Liver (tissue), 9 donors: ENCODE data around the gene ACYP2. TPM values are rescaled to one million over a fixed set of nuclear protein-coding genes. Genes with fewer than 3 reads are reported as not detected.

Experiments
- DNase-seq: peaks from one replicate; pipeline ENCODE4 v3.0.0-alpha.2; 2017; ENCODE audit warnings: low spot score
- H3K27ac ChIP-seq, 2 donors: one replicate each; pipeline ENCODE4 v1.7.0; 2013; ENCODE audit warnings: inconsistent platforms in 2 of 2, low read length in 2 of 2, control low read depth in 1 of 2, low read depth in 1 of 2, mild to moderate bottlenecking in 1 of 2
- H3K27me3 ChIP-seq, 4 donors: one replicate each; pipeline versions ENCODE4 v1.6.1 to v1.7.0; 2013; ENCODE audit warnings: low read length in 3 of 4, inconsistent platforms in 1 of 4, mild to moderate bottlenecking in 1 of 4, moderate library complexity in 1 of 4; ENCODE audit not compliant: control insufficient read depth in 4 of 4, insufficient read depth in 4 of 4
- H3K36me3 ChIP-seq, 4 donors: one replicate each; pipeline versions ENCODE4 v1.6.1 to v1.7.0; 2013; ENCODE audit warnings: low read length in 3 of 4, mild to moderate bottlenecking in 3 of 4, low read depth in 1 of 4, moderate library complexity in 1 of 4; ENCODE audit not compliant: control insufficient read depth in 4 of 4, insufficient read depth in 3 of 4
- H3K4me1 ChIP-seq, 4 donors: one replicate each; pipeline versions ENCODE4 v1.6.1 to v1.7.0; 2013; ENCODE audit warnings: low read length in 3 of 4, mild to moderate bottlenecking in 3 of 4, moderate library complexity in 1 of 4; ENCODE audit not compliant: control insufficient read depth in 4 of 4, insufficient read depth in 4 of 4
- H3K4me3 ChIP-seq, 3 donors: one replicate each; pipeline versions ENCODE4 v1.6.1 to v1.7.0; 2013; ENCODE audit warnings: low read length in 3 of 3, control low read depth in 1 of 3, low read depth in 1 of 3, mild to moderate bottlenecking in 1 of 3
- H3K9ac ChIP-seq, 2 donors: one replicate each; pipeline ENCODE4 v1.7.0; 2013; ENCODE audit warnings: low read length in 2 of 2, mild to moderate bottlenecking in 2 of 2, moderate library complexity in 2 of 2, control low read depth in 1 of 2, low read depth in 1 of 2
- H3K9me3 ChIP-seq, 4 donors: one replicate each; pipeline versions ENCODE4 v1.6.1 to v1.7.0; 2013; ENCODE audit warnings: low read length in 3 of 4; ENCODE audit not compliant: control insufficient read depth in 4 of 4
- ATF3 ChIP-seq: IDR thresholded peaks from 2 replicates; pipeline ENCODE4 v1.6.1; 2016; ENCODE audit warnings: antibody characterized with exemption
- CTCF ChIP-seq: fragments of 150-350 bp; IDR thresholded peaks from 2 replicates; pipeline ENCODE4 v1.5.1; 2017; ENCODE audit warnings: improper control_type of control experiment, low read depth, low read length; ENCODE audit not compliant: missing input control
- EGR1 ChIP-seq, 2 donors: IDR thresholded peaks; 2 replicates each; pipeline ENCODE4 v1.6.1; 2016 to 2018; ENCODE audit warnings: antibody characterized with exemption in 2 of 2, low read depth in 2 of 2
- FOXA1 ChIP-seq: IDR thresholded peaks from 2 replicates; pipeline ENCODE4 v1.6.1; 2016; ENCODE audit warnings: antibody characterized with exemption
- FOXA2 ChIP-seq: IDR thresholded peaks from 2 replicates; pipeline ENCODE4 v1.6.1; 2016; ENCODE audit warnings: antibody characterized with exemption
- GABPA ChIP-seq, 2 donors: IDR thresholded peaks in 1 of 2; conservative IDR thresholded peaks in 1 of 2; 2 replicates each; pipeline ENCODE4 v1.6.1; 2016; ENCODE audit warnings: antibody characterized with exemption in 2 of 2, mild to moderate bottlenecking in 1 of 2, moderate library complexity in 1 of 2
- HNF4A ChIP-seq, 2 donors: conservative IDR thresholded peaks; 2 replicates each; pipeline ENCODE4 v1.6.1; 2016; ENCODE audit warnings: antibody characterized with exemption in 2 of 2, mild to moderate bottlenecking in 2 of 2
- HNF4G ChIP-seq: IDR thresholded peaks from 2 replicates; pipeline ENCODE4 v1.6.1; 2016; ENCODE audit warnings: antibody characterized with exemption
- JUND ChIP-seq, 2 donors: IDR thresholded peaks; 2 replicates each; pipeline ENCODE4 v1.6.1; 2016; ENCODE audit warnings: antibody characterized with exemption in 2 of 2
- MAX ChIP-seq: IDR thresholded peaks from 2 replicates; pipeline ENCODE4 v1.6.1; 2016; ENCODE audit warnings: antibody characterized with exemption
- NR2F2 ChIP-seq: IDR thresholded peaks from 2 replicates; pipeline ENCODE4 v1.6.1; 2016; ENCODE audit warnings: antibody characterized with exemption
- RAD21 ChIP-seq, 2 donors: IDR thresholded peaks; 2 replicates each; pipeline ENCODE4 v1.6.1; 2016; ENCODE audit warnings: antibody characterized with exemption in 2 of 2, mild to moderate bottlenecking in 2 of 2
- REST ChIP-seq: IDR thresholded peaks from 2 replicates; pipeline ENCODE4 v1.6.1; 2016; ENCODE audit warnings: antibody characterized with exemption, mild to moderate bottlenecking
- RXRA ChIP-seq, 2 donors: IDR thresholded peaks; 2 replicates each; pipeline ENCODE4 v1.6.1; 2017 to 2018; ENCODE audit warnings: antibody characterized with exemption in 2 of 2, mild to moderate bottlenecking in 1 of 2
- SP1 ChIP-seq: IDR thresholded peaks from 2 replicates; pipeline ENCODE4 v1.6.1; 2018; ENCODE audit warnings: antibody characterized with exemption, mild to moderate bottlenecking
- YY1 ChIP-seq: IDR thresholded peaks from 2 replicates; pipeline ENCODE4 v1.6.1; 2016; ENCODE audit warnings: antibody characterized with exemption, mild to moderate bottlenecking
- ZBTB33 ChIP-seq: IDR thresholded peaks from 2 replicates; pipeline ENCODE4 v1.6.1; 2016; ENCODE audit warnings: antibody characterized with exemption
- WGBS: extraction: QIAGEN DNeasy Blood & Tissue Kit; methylation state at CpG from one replicate; pipeline ENCODE4 v1.1.7; 2013; 5-methylcytosine and 5-hydroxymethylcytosine counted together
- polyA plus RNA-seq, 2 donors: library from polyadenylated mRNA; stranded (reverse) in 1 of 2; unstranded in 1 of 2; fragments of 200-250 nt in 1 of 2; fragments of >200 nt in 1 of 2; fragmentation: Nextera tagmentation in 1 of 2; extraction: Ambion mirVana in 1 of 2; gene quantifications; one replicate each; pipeline versions ENCODE4 v1.2.1 to v1.2.3, GENCODE V29; 2013 to 2015
- total RNA-seq, 2 donors: library from RNA; depleted of rRNA; stranded (reverse); fragments of >200 nt; gene quantifications; one replicate each; pipeline ENCODE4 v1.2.3, GENCODE V29; 2014
- donor health status: healthy.
- donor health status: healthy.
- donor health status: healthy.
- donor health status: healthy.
- donor health status: healthy.

ACYP2 gene
- total and polyA plus RNA-seq, 4 donors: 13.1 to 44.3 (median 15.4) TPM

GRCh38 chr2:54330162-54330925, 214.9 kb downstream of the ACYP2 start:
- H3K9me3 ChIP-seq: no peaks in the 10 kb centered on the region
- H3K4me1 ChIP-seq: peaks cover 0 to 13% (median 12%) of the 10 kb centered on the region in 4 donors
- WGBS: 1% methylated on average over 50 of the region's 50 CpGs
- TF ChIP-seq FOXA2 (no peak), FOXA1 (no peak), REST (peak; percentile 89), SP1 (peak; percentile 38), RXRA (IDR thresholded peaks at IDR 0.05) (peak in 1 of 2 donors; percentile 2), CTCF (no peak), EGR1 (IDR thresholded peaks at IDR 0.05; ENCODE audit: low read depth in 2 of 2) (no peak), JUND (IDR thresholded peaks at IDR 0.05) (no peak), GABPA (IDR thresholded peaks at IDR 0.05 in 1 of 2, conservative IDR thresholded peaks at IDR 0.05 in 1 of 2) (no peak), ATF3 (no peak), ZBTB33 (peak; percentile 10), NR2F2 (no peak), MAX (peak; percentile 61), HNF4A (conservative IDR thresholded peaks at IDR 0.05) (peak in 1 of 2 donors; percentile 19), YY1 (peak; percentile 84), HNF4G (no peak), RAD21 (IDR thresholded peaks at IDR 0.05) (no peak)
- no peaks in the 10 kb centered on the region for H3K27me3 ChIP-seq
- DNase-seq: peak; percentile 92
- no peaks in the 10 kb centered on the region for H3K36me3 ChIP-seq
- peak overlapping the region; percentile 28 to 76 for H3K9ac ChIP-seq
- peak overlapping the region; percentile 81 to 84 for H3K27ac ChIP-seq
- H3K4me3 ChIP-seq: peak overlapping the region; percentile 63 to 92 (median 78)
